ENCODE results near the gene ABCA4.

ABCA4 gene

DNA sequence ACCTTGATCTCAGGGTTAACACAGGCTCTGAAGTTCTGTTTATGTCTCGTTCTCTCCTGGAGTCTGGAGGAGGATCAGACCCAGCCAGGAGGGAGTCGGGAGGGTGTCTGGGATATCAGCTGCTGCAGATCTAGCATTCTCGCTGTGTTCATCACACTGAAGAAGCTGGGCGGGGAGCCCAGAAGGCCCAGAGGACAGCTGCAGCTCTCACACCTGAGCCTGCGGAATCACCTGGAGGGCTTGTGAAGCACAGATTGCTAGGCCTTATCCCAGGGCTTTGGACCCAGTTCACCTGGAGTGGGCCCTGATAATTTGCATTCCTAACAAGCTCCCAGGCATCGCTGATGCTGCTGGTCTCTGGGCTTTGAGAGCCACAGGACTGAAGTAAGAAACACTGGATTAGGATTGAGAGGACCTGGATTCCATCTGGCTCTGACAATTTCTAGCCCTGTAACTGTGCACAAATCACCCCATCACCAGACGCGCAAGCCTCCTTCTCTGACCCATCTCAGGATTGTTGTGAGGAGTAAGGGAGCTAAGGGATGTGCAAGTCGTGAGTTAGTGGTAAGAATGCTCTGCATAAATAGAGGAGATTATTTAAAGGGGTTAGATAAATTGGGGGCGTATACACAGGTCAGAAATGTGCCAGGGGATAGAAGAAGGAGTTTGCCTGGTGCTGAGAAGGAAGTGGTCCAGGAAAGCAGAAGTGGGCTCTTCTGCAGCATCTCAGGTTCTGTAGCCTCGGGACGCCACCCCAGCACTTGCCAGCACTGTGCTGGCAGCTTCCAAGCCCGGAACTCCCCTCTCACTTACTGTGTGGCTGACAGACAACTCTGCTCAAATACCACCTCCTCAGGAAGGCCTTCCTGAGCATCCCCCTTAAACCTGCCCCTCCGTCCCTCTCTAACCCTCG lies 19.1 kb downstream of the ABCA4 start:
- no peak for DNase-seq

DNA sequence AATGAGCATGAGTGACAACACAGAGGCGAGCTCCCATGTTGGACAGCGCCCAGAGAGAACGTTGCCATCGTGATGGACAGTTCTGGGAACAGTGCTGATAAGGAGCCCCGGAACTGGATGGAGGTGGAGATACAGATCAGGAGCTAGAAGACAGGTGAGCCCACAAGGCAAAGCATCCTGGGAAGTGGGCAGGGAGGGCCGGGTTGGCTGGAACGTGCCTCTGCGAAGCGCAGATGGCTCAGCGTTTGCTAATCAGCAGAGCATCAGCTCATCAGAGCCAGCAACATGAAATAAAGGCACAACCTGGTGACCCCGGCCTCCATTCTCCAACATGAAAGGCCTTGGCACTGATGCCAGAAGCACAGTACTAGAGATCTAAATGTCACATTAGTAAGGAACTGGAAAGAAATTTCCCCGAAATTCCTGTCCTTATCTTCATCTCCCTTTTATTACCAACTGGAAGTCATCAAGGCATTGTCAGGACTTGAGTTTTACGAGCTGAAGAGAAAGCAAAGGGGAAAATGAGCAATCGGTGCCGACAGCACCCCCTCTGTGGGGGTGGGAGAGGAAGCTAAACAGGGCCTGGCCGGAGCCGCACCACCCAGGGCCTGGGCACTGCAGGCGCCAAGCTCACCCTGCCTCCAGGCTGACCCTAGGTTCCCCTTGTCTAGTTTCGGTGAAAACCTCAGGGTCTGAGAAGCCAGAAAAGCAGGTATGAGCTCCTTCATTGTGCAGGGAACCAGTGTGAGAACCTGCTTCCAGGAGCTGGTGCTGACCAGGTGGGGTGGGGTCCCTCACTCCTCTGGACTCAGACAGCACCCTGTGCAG lies 19.9 kb downstream of the ABCA4 start:
- no peak for DNase-seq

GRCh38 chr1:94100129-94100784 lies 20.7 kb downstream of the ABCA4 start:
- DNase-seq, result no peak

DNA sequence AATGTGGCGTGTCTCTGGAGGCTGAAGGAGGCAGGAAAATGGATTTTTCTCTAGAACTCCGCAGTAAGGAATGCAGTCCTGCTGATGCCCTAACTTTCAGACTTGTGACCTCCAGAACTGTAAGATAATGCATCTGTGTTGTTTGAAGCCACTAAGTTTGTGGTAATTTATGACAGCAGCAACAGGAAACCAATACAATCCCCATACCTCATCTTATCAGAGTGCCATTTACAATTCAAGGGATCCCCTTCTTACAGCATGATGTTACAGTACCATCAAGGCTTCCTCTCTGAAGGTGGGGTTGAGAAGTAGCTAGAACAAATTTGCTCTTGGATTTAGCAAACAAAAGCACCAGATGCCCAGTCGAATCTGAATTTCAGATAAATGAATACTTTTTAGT lies 21.6 kb downstream of the ABCA4 start:
- DNase-seq, result no peak

DNA sequence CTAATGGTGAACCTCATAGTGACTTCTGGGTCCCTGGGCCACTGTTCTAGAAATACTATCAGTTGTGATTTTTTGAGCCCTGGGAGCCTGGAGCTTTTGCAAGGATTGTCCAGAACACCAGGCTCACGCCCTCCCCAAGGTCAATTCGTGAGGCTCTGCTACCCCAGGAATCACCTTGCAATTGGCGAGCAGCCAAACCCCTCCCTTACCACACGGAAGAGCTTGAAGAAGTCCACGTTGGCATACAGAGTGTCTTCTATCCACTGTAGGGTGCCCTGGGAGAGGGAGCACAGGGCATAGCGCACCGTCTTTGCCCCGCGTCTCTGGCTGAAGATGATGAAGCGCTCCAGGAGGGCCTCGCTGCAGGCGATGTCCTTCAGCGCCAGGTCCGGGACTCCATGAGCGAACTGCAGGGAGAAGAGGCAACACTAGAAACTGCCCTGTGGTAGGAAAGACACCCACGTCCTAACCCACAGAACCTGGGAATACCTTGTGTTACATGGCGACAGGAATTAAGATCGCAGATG lies 22.3 kb downstream of the ABCA4 start:
- DNase-seq, result no peak

DNA sequence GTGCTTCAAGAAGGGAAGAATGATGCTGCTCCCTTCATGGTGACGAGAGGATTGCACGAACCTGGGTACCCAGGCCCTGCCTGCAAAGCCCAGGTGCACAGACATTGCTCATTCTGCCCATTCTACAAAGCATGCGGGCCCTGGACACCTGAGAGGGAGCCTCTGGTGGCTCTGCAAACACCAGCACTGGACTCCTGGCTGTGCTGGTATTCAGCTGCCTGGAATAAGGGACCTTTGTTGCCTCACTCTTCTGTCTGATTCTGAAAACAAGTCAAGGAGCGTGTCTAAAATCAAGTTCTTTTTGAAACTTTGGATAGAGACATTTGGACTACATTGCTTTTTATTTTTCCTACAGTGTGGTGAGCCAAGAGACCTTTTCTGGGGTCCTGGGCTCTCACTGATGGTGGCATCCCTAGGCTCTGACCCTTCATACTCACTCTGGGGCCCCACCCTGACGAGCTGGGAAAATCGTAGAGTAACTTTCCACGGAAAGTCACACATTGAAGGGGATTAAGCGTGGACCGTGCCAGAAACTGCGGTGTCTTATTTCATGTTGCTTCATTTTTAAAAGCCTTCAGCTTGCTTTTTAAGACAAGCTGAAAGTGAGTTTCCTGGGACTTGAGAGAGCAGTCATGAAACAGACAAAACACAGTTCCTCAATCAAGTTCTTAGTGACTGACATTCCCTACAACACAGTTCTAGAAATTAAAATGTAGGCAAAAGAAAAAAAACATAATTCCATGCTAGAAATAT lies 24.0 kb downstream of the ABCA4 start:
- DNase-seq, result no peak

- no peak for DNase-seq
Measured at GRCh38 chr1:94095744-94096469, 25.0 kb downstream of the ABCA4 start.

- no peak for DNase-seq
Measured at GRCh38 chr1:94095112-94095637, 25.8 kb downstream of the ABCA4 start.

DNA sequence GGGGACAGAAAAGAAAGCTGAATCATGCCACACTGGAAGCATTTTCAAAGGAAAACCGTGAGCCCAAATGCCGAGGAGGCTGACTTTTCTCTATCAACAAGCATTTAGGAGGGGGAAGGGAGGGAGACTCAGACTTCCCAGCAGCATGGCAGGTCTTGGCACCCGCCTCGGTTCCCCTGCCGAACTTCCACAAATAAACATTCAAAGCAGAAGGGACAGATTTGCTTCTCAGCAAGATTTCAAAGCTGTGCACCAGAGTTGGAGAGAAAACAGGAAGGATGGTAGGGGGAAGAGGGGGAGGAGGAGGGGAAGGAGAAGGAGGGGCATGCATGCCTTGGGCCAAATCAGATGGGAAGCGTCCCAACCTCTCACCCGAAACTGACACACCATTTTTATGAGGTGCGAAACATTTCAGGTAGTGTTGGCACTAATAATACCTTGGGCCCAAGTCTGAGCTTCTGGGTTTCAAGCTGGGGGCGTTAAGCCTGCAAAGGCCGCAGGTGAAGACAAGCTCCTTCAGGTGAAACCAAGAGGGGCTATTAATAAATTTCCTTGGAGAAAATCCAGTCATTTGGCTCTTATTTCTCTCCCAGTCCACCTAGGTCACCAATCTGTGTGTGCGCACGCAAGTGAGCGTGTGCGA lies 26.4 kb downstream of the ABCA4 start:
- no peak for DNase-seq

GRCh38 chr1:94093996-94094395 lies 27.0 kb downstream of the ABCA4 start:
- DNase-seq, result no peak

DNA sequence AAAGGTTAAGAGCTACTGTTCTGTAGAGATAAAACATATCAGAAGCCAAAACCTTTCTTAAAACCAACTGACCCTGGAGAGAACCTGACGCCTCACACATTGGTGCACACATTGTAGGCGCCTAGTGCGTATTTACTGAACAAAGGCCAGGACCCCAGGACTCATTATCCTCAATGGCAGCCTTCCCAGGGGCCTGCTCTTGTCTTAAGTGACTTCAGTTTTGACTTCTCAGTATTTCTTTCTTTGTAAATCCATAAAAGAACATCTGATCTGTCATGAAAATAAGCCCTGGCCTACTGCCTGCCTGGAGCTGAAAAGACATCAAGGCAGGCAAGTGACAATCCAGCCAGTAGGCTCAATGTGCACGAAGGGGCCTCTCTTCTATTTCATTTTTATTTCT lies 27.6 kb downstream of the ABCA4 start:
- no peak for DNase-seq

- DNase-seq, result peak; percentile 8
Measured at GRCh38 chr1:94092210-94092613, 28.7 kb downstream of the ABCA4 start.

DNA sequence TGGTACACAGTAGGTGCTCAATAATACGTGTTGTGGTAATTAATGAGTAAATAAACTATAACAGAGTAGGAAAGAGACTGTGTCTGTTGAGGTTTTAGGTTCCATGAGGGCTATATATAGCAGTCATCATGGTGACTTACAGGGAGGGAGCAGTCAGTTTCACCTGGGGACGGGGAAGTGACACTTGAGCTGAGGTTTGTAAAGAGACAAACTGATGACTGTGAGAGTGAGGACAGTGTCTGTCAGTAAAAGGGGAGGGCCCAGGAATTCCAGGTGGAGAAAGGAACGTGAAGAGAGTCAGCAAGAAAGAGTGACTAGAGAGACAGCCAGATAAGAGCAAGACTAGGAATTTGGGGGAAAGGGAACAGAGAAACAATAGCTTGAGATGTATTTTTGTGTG lies 30.2 kb downstream of the ABCA4 start:
- DNase-seq, result no peak

DNA sequence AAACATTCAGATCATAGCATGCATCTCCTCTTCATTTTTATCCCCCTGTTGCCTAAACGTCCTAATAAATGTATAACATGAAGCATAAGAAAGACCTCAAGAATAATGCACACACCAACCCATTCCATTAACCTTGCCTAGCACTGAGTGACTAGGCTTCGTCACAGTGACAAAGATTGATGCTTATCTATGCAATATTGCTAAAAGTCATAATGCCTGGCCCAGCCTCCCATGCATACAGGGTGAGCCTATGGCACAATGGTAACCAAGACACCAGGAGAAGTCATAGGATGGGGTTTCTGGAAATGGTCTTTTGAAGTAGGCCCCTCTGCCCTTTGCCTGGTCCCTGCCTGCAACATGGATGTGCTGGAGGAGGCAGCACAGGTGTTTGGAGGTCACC lies 33.8 kb downstream of the ABCA4 start:
- DNase-seq, result no peak

DNA sequence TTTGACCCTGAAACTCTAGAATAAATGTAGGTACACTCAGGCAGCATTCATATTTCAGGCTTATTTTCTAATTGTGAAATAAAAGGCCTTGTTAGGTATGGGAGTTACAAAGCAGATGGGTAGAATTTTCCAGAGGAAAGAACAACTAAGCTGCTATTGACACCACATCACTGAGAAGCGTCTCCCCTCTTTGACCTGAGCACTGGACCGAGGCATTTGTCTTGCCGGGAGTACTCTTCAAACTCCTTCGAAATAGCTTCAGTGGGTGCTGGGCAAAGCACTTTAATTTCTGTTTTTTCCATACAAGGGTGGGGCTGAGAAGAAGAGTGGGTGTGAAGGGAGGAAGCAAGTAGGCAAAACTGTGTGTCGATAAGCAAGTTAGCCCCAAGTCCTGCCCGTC lies 36.4 kb downstream of the ABCA4 start:
- no peak for DNase-seq

DNA sequence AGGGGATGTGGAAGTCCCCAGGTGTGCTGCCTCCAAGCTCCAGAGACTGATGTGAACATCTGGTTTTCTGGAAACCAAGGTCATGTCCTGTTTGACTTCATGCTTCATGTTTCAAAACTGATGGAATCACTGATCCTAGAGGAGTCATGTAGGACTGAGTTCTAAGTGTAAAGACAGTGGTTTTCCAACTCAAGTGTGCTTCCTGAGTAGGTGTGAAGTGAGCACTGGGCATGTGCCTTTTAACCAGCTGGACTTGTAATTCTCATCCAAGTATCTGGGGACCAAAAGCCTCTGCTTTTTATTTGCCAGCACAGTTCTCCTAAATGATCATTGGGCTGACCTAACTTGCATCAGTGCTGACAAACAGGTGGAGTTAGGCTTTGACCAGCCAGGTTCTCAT lies 36.9 kb downstream of the ABCA4 start:
- DNase-seq, result no peak

DNA sequence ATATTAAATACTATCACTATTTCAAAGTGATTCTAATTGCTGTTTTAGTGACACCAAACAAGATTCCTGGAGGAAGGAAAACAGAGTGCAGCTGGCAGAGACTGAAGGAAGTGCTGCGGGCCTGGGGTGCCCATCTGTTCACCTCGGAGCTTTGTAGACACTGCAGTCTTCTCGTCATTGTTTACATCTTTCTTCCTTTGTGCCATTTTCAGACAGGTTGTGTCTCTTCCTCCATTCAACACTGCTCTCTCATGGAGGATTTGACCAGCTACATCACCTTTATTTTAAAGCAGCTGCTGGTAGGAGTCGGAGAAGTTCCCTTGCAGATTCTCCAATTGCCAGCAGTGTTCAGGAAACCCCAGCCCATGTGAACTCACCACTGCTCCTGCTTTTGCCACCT lies 37.3 kb downstream of the ABCA4 start:
- no peak for DNase-seq

DNA sequence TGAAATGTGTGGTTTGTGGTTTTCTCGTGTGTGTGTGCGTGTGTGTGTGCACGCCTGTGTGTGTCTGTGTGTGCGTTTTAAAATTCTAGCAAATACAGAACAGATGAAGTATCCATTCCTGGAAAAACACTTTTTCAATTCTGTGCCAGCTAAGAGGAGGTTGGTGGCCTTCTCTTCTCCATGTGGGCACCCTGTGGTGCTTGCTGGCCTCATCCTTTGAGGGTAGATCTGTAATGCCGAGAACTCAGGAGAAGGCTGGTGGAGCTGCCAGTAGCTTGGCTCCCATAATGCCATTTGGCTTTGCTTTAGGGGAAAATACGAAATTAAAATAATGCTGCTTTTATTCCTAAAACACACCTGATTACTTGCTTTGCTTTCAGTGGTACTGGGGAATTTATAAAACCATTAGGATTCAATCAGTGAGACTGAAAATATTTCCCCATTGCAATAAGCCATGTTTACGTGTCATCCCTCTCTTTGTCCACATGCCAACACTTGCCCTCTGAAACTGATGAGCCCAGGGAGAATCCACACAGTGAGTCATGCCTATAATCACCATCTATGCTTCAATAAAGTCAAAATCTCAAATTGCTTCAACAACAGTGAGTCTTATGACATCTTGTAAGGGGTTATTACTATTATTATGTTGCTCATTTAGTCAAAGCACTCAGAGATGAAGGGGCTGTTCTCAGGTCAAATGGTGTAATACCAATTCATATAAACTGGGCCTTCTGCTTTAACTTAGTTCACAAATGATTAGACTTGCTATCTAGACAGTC lies 39.2 kb downstream of the ABCA4 start:
- DNase-seq, result no peak

- DNase-seq, result no peak
Measured at GRCh38 chr1:94079989-94080388, 41.0 kb downstream of the ABCA4 start.

Measured in CD4-positive, alpha-beta T cell treated with Interleukin-12 subunit alpha and Interleukin-12 subunit beta, for 1 hour (primary cell).